Activated B cell treated with CpG ODN at 0.5 μM for 24 hours (primary cell): ENCODE results near the gene RSPH1. TPM values are rescaled to one million over a fixed set of nuclear protein-coding genes. Genes with fewer than 3 reads are reported as not detected.
A peak's percentile ranks its signal among the peaks of the same experiment; 100 is the strongest.

ENCODE experiments used
- ATAC-seq: fragments of 200-7000 bp; cut with Tn5 transposase; one replicate; pipeline ENCODE4 v1.10.0; 2021; ENCODE audit warnings: low read depth, mild to moderate bottlenecking, moderate library complexity
- CTCF ChIA-PET: fragments of 350-600 bp; sonication (Branson Sonifier 250); formaldehyde crosslinking; loops from one replicate; lab custom pipeline; 2021; ENCODE audit warnings: antibody characterized with exemption; lab: Charles Lee
- POLR2A ChIA-PET: fragments of 350-600 bp; sonication (Branson Sonifier 250); formaldehyde crosslinking; loops from one replicate; lab custom pipeline; 2021; ENCODE audit warnings: antibody characterized with exemption; lab: Charles Lee
- DNase-seq: peaks from one replicate; pipeline ENCODE4 v3.0.0; 2022
- H3K27ac Mint-ChIP-seq: one replicate; pipeline ENCODE4 v1.8.0; 2020; ENCODE audit warnings: mixed read lengths
- H3K27me3 Mint-ChIP-seq: one replicate; pipeline ENCODE4 v1.8.0; 2021; ENCODE audit warnings: mixed read lengths
- H3K36me3 Mint-ChIP-seq: one replicate; pipeline ENCODE4 v1.8.0; 2021; ENCODE audit warnings: low read depth, mixed read lengths
- H3K4me1 Mint-ChIP-seq: one replicate; pipeline ENCODE4 v1.8.0; 2021; ENCODE audit warnings: mixed read lengths
- H3K4me3 Mint-ChIP-seq: one replicate; pipeline ENCODE4 v1.8.0; 2020; ENCODE audit warnings: mild to moderate bottlenecking, mixed read lengths
- H3K9me3 Mint-ChIP-seq: one replicate; pipeline ENCODE4 v1.8.0; 2020; ENCODE audit warnings: mixed read lengths
- CTCF ChIP-seq: fragments of 200-600 bp; IDR thresholded peaks from one replicate; pipeline ENCODE4 v1.8.0; 2022; ENCODE audit warnings: antibody characterized with exemption, mild to moderate bottlenecking
- intact Hi-C: fragments of 100-400 bp; cut with micrococcal nuclease; formaldehyde crosslinking; loops from one replicate; pipeline ENCODE4 v1.15.1; 2024
- total RNA-seq: library from RNA; stranded (reverse); gene quantifications from 2 replicates; pipeline ENCODE4 v1.2.3, GENCODE V29; 2022

Gene RSPH1
- total RNA-seq, 1 donor from 2014 or later, result 0.38 TPM

DNA sequence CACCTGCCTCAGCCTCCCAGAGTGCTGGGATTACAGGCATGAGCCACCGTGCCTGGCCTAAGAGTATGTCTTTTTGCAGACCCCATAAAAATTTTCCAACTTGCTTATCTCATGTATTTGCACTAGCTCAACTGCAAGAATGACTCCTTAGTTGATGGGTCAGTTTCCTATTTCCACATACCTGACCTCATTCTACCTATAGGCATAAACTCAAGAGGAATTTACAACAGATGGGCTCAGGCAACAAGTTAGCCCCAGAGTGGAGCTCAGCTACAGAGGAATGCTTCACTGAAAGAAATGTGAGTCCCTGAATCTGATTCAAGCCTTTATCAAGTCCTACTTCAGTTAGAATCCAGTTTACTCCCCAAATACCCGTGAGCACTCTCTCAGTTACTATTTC is 12.3 kb upstream of the RSPH1 start:
- Mint-ChIP-seq H3K36me3 (no peaks in the 10 kb centered on the region), H3K4me1 (peaks cover 31% of the 10 kb centered on the region), H3K4me3 (no peak overlapping the region), H3K9me3 (no peaks in the 10 kb centered on the region), H3K27ac (no peak overlapping the region), H3K27me3 (no peaks in the 10 kb centered on the region)
- no peak for ATAC-seq
- intact Hi-C loops, result no loop called here
- no peak for DNase-seq
- no peak for TF ChIP-seq CTCF
- POLR2A ChIA-PET, result interaction anchor here (0.6 kb wide), 3 partner anchors 12 to 949 kb away, joined by 3 to 6 read pairs (median 3); partner anchors contain the start of gene RSPH1
- CTCF ChIA-PET, result no interaction called here

GRCh38 chr21:42507418-42507817 is 11.4 kb upstream of the RSPH1 start:
- CTCF ChIA-PET, result no interaction called here
- H3K9me3 Mint-ChIP-seq, result no peaks in the 10 kb centered on the region
- TF ChIP-seq CTCF, result no peak
- intact Hi-C loops, result no loop called here
- no peaks in the 10 kb centered on the region for H3K27me3 Mint-ChIP-seq
- no peak overlapping the region for H3K4me3 Mint-ChIP-seq
- no peaks in the 10 kb centered on the region for H3K36me3 Mint-ChIP-seq
- POLR2A ChIA-PET, result no interaction called here
- ATAC-seq (no peak), DNase-seq (no peak)
- peaks cover 24% of the 10 kb centered on the region for H3K4me1 Mint-ChIP-seq
- H3K27ac Mint-ChIP-seq, result no peak overlapping the region

- Mint-ChIP-seq H3K9me3 (no peaks in the 10 kb centered on the region), H3K27me3 (no peaks in the 10 kb centered on the region), H3K4me1 (peaks cover 21% of the 10 kb centered on the region), H3K27ac (peak overlapping the region; percentile 60), H3K4me3 (no peak overlapping the region), H3K36me3 (no peaks in the 10 kb centered on the region)
- no peak for TF ChIP-seq CTCF
- ATAC-seq (peak; percentile 94), DNase-seq (no peak)
- CTCF ChIA-PET, result no interaction called here
- POLR2A ChIA-PET, result interaction anchor here (1.2 kb wide), 1 partner anchor 9 kb away, joined by 7 read pairs; the partner anchor contains the start of gene SLC37A1
- intact Hi-C loops, result loop anchor here (1.0 kb wide), 1 partner anchor 9 kb away; the partner anchor contains the start of gene RSPH1
These were observed 9.2 kb upstream of the RSPH1 start for GRCh38 chr21:42505090-42505726.

- CTCF ChIA-PET, result no interaction called here
- POLR2A ChIA-PET, result interaction anchor here (0.6 kb wide), 1 partner anchor 9 kb away, joined by 3 read pairs; no protein-coding TSS in a partner anchor
- Mint-ChIP-seq H3K4me3 (no peak overlapping the region), H3K36me3 (no peaks in the 10 kb centered on the region), H3K9me3 (no peaks in the 10 kb centered on the region), H3K4me1 (peaks cover 21% of the 10 kb centered on the region), H3K27ac (no peak overlapping the region), H3K27me3 (no peaks in the 10 kb centered on the region)
- TF ChIP-seq CTCF, result no peak
- ATAC-seq (no peak), DNase-seq (no peak)
- intact Hi-C loops, result no loop called here
These were observed 7.7 kb upstream of the RSPH1 start for GRCh38 chr21:42503711-42504110.

- CTCF ChIA-PET, result no interaction called here
- Mint-ChIP-seq H3K4me1 (peaks cover 31% of the 10 kb centered on the region), H3K27me3 (no peaks in the 10 kb centered on the region), H3K36me3 (no peaks in the 10 kb centered on the region), H3K4me3 (no peak overlapping the region), H3K9me3 (no peaks in the 10 kb centered on the region), H3K27ac (no peak overlapping the region)
- DNase-seq (no peak), ATAC-seq (no peak)
- intact Hi-C loops, result no loop called here
- POLR2A ChIA-PET, result interaction anchor here (1.6 kb wide), 1 partner anchor 12 kb away, joined by 5 read pairs; the partner anchor contains the start of gene SLC37A1
- no peak for TF ChIP-seq CTCF
These were observed 4.7 kb upstream of the RSPH1 start for GRCh38 chr21:42500736-42501135.
